ENCODE data around the gene ADA.
"Not testable (repeated sequence)": the region's sequence is repeated elsewhere in the genome, so short reads cannot be mapped to it uniquely, and the experiment has no call there.

ADA gene

GRCh38 chr20:44597516-44597915 is 54.0 kb downstream of the ADA start:
- FAIRE-seq = no peak

- no peak for FAIRE-seq
These were observed 54.6 kb downstream of the ADA start for GRCh38 chr20:44596876-44597275.

- FAIRE-seq = no peak
These were observed 55.5 kb downstream of the ADA start for GRCh38 chr20:44596010-44596409.

- no peak for FAIRE-seq
These were observed 56.8 kb downstream of the ADA start for GRCh38 chr20:44594730-44595129.

- no peak for FAIRE-seq
These were observed 57.7 kb downstream of the ADA start for GRCh38 chr20:44593751-44594150.

GRCh38 chr20:44592366-44592765 is 59.1 kb downstream of the ADA start:
- FAIRE-seq = no peak

GRCh38 chr20:44590980-44591778 is 60.3 kb downstream of the ADA start:
- no peak for FAIRE-seq

- FAIRE-seq = no peak
These were observed 62.0 kb downstream of the ADA start for GRCh38 chr20:44589537-44589936.

- not testable (repeated sequence) for FAIRE-seq
These were observed 63.2 kb downstream of the ADA start for GRCh38 chr20:44588321-44588720.

- FAIRE-seq = no peak
These were observed 64.2 kb downstream of the ADA start for GRCh38 chr20:44587035-44587980.

- FAIRE-seq = no peak
These were observed 65.1 kb downstream of the ADA start for GRCh38 chr20:44586289-44586911.

GRCh38 chr20:44585057-44585963 is 66.2 kb downstream of the ADA start:
- FAIRE-seq = no peak

- FAIRE-seq = no peak
These were observed 67.3 kb downstream of the ADA start for GRCh38 chr20:44584162-44584561.

- no peak for FAIRE-seq
These were observed 68.3 kb downstream of the ADA start for GRCh38 chr20:44583157-44583556.

GRCh38 chr20:44582311-44583025 is 69.0 kb downstream of the ADA start, which contains the start of gene PKIG:
Gene PKIG, plus strand, starts transcription at chr20:44582579. Its CDS starts 31,978 bp downstream, at chr20:44614557.
- no peak for FAIRE-seq

GRCh38 chr20:44581515-44581914 is 70.0 kb downstream of the ADA start:
- no peak for FAIRE-seq

GRCh38 chr20:44580581-44581268 is 70.8 kb downstream of the ADA start:
- no peak for FAIRE-seq

- no peak for FAIRE-seq
These were observed 72.0 kb downstream of the ADA start for GRCh38 chr20:44579313-44580081.

- no peak for FAIRE-seq
These were observed 75.2 kb downstream of the ADA start for GRCh38 chr20:44576297-44576696.

GRCh38 chr20:44574372-44574771 is 77.1 kb downstream of the ADA start:
- FAIRE-seq = no peak
